Thyroid gland (tissue), 4 donors: ENCODE results near the gene GABRD. TPM values are rescaled to one million over a fixed set of nuclear protein-coding genes. Genes with fewer than 3 reads are reported as not detected.

Experiments used
- DNase-seq, 2 donors: peaks; one replicate each; pipeline ENCODE4 v3.0.0-alpha.2; 2019
- H3K27ac ChIP-seq, 3 donors: fragments of 200-600 bp; sonication (generic); 1 replicate in 2 of 3; 2 replicates in 1 of 3; pipeline ENCODE4 v1.5.1; 2016 to 2019; ENCODE audit warnings: mild to moderate bottlenecking in 1 of 3, moderate library complexity in 1 of 3
- H3K27me3 ChIP-seq: fragments of 200-600 bp; sonication (generic); one replicate; pipeline ENCODE4 v1.5.1; 2019
- H3K36me3 ChIP-seq, 2 donors: fragments of 200-600 bp; sonication (generic); one replicate each; pipeline ENCODE4 v1.5.1; 2016 to 2019
- H3K4me1 ChIP-seq, 2 donors: fragments of 200-600 bp; sonication (generic); one replicate each; pipeline ENCODE4 v1.5.1; 2017 to 2019
- H3K4me3 ChIP-seq, 3 donors: fragments of 200-600 bp; sonication (generic); replicated peaks in 1 of 3; 1 replicate in 2 of 3; 2 replicates in 1 of 3; pipeline ENCODE4 v1.5.1; 2016; ENCODE audit warnings: mild to moderate bottlenecking in 1 of 3
- H3K9me3 ChIP-seq: fragments of 200-600 bp; sonication (generic); one replicate; pipeline ENCODE4 v1.5.1; 2017
- POLR2A ChIP-seq, 2 donors: fragments of 450-650 bp; IDR thresholded peaks; one replicate each; pipeline ENCODE4 v1.6.1; 2017; ENCODE audit warnings: antibody characterized with exemption in 2 of 2, mild to moderate bottlenecking in 2 of 2, moderate library complexity in 1 of 2
- WGBS, 2 donors: methylation state at CpG; one replicate each; pipeline ENCODE4 v1.1.5; 2017; 5-methylcytosine and 5-hydroxymethylcytosine counted together
- intact Hi-C: fragments of 100-400 bp; cut with DNase I; formaldehyde crosslinking; loops from one replicate; pipeline ENCODE4 v1.15.1; 2023
- total RNA-seq, 4 donors: library from RNA; depleted of rRNA; stranded (reverse); fragments of >200 nt; gene quantifications; one replicate each; pipeline ENCODE4 v1.2.3, GENCODE V29; 2016
- TF ChIP-seq, protein P1 (sequence below), 6 experiments: fragments of 200-600 bp in 3 of 6; fragments of 450-650 bp in 3 of 6; sonication (generic) in 3 of 6; IDR thresholded peaks; one replicate each; pipeline ENCODE4 v1.5.1; 2016 to 2019; ENCODE audit warnings: antibody characterized with exemption in 6 of 6, mild to moderate bottlenecking in 2 of 6, inconsistent platforms in 1 of 6, moderate library complexity in 1 of 6

GABRD gene
- total RNA-seq, 4 donors from 2014 or later, result 0.49 to 0.78 TPM; not detected in 2

DNA sequence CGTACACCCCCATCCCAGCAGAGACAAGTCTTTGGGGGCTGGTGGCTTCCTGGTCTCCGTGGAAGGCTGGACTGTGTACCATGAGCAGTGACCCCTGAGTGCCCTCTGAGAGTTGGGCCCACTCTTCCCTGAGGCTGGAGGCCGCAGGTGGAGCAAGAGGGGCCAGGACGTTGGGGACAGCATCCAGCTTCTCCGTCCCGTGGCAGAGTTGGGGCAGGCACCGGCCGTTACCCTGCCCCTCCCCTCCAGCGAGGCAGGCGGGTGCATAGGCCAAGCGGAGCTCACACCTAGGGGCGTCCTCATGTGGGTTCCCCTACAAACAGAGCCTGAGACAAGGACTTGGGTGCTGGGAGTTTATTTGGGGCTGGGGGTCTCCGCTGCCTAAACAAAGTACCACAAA lies 14.0 kb downstream of the GABRD start:
- Histone ChIP-seq H3K4me3 (no peak overlapping the region), H3K36me3 (no peaks in the 10 kb centered on the region), H3K4me1 (no peaks in the 10 kb centered on the region), H3K27ac (no peak overlapping the region), H3K9me3 (no peaks in the 10 kb centered on the region), H3K27me3 (no peaks in the 10 kb centered on the region)
- intact Hi-C loops, result no loop called here
- WGBS, 2 donors, result 65 to 70% methylated on average over 8 to 11 of the region's 13 CpGs
- TF ChIP-seq POLR2A (IDR thresholded peaks at IDR 0.05), result no peak
- TF ChIP-seq, protein P1, sequence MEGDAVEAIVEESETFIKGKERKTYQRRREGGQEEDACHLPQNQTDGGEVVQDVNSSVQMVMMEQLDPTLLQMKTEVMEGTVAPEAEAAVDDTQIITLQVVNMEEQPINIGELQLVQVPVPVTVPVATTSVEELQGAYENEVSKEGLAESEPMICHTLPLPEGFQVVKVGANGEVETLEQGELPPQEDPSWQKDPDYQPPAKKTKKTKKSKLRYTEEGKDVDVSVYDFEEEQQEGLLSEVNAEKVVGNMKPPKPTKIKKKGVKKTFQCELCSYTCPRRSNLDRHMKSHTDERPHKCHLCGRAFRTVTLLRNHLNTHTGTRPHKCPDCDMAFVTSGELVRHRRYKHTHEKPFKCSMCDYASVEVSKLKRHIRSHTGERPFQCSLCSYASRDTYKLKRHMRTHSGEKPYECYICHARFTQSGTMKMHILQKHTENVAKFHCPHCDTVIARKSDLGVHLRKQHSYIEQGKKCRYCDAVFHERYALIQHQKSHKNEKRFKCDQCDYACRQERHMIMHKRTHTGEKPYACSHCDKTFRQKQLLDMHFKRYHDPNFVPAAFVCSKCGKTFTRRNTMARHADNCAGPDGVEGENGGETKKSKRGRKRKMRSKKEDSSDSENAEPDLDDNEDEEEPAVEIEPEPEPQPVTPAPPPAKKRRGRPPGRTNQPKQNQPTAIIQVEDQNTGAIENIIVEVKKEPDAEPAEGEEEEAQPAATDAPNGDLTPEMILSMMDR (IDR thresholded peaks at IDR 0.05), result no peak
- DNase-seq, result no peak

DNA sequence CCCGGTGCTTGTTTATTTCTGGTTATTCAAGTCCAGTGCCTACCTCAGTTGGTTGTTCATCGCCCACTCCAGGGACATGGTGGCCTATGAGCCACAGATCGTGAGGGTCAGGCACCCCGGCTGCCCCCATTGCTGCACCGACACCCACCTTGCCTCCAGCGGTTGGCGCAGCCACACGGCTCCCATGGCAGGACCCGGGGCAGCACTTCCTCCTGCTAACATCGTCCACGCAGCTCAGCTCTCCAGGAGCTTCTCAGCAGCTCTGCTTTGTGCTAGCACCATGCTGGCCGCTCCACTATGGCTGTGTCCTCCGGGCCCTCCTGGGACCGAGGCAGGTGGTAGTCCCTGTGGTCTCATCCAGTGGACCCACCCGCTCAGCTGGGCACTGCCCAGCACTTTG lies 17.1 kb downstream of the GABRD start:
- no peak for DNase-seq
- Histone ChIP-seq H3K4me1 (no peaks in the 10 kb centered on the region), H3K36me3 (no peaks in the 10 kb centered on the region), H3K9me3 (no peaks in the 10 kb centered on the region), H3K4me3 (no peak overlapping the region), H3K27ac (no peak overlapping the region), H3K27me3 (no peaks in the 10 kb centered on the region)
- intact Hi-C loops, result no loop called here
- 88 to 91% methylated on average over 14 to 15 of the region's 15 CpGs for WGBS, 2 donors
- TF ChIP-seq, protein P1 (IDR thresholded peaks at IDR 0.05), result no peak
- no peak for TF ChIP-seq POLR2A (IDR thresholded peaks at IDR 0.05)

DNA sequence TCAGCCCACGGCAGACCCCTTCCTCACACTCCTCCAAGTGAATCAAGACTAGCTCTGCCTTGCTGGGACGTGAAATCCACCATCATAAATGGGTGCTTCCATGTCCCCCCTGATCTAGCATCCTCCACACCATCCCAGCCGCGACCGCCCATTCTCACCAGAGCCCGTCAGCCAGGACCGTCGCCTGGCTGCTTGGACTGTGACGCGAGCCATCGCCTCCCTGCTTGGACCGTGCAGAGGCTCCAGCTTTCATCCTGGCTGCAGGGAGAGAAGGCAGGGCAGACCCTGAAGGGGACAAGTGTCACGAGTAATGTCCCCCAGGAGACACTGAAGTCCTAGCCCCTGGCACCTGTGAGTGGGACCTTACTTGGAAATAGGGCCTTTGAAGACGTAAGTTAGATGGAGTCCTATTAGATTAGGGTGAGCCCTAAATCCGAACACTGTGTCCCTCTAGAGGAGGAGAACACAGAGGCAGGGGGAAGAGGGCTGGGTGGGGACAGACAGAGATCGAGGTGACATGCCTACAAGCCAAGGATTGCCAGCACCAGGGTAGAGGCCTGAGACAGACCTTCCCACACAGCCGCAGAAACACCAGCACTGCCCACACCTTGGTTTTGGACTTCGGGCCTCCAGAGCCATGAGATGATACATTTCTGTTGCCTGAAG lies 18.3 kb downstream of the GABRD start:
- no peak for TF ChIP-seq POLR2A (IDR thresholded peaks at IDR 0.05)
- TF ChIP-seq, protein P1 (IDR thresholded peaks at IDR 0.05), result no peak
- intact Hi-C loops, result no loop called here
- no peak for DNase-seq
- Histone ChIP-seq H3K4me3 (no peak overlapping the region), H3K27ac (no peak overlapping the region), H3K9me3 (no peaks in the 10 kb centered on the region), H3K36me3 (no peaks in the 10 kb centered on the region), H3K4me1 (no peaks in the 10 kb centered on the region), H3K27me3 (no peaks in the 10 kb centered on the region)
- WGBS, 2 donors, result 80 to 86% methylated on average over 18 of the region's 18 CpGs

DNA sequence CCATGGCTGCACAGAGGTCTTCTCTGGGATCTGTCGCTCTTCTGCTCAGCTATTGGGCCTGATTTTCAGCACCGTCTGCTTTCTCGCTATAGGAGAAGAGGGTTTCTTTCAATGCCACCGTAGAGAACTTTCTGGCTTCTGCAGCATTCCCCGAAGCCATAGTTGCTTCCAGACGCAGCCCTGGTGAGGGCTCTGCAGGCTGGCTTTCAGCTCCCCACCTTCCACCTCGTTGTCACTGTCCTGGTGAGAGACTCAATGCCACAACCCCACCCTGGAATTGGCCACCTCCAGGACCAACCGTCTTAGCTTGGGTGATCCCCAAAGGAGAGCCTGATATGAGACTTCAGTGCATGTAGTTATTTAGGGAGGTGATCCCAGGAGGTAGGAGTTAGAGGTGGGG lies 19.1 kb downstream of the GABRD start:
- H3K4me3 ChIP-seq, result no peak overlapping the region
- intact Hi-C loops, result no loop called here
- TF ChIP-seq, protein P1 (IDR thresholded peaks at IDR 0.05), result no peak
- no peak for TF ChIP-seq POLR2A (IDR thresholded peaks at IDR 0.05)
- 88 to 94% methylated on average over 7 to 8 of the region's 8 CpGs for WGBS, 2 donors
- H3K4me1 ChIP-seq, result no peaks in the 10 kb centered on the region
- H3K27ac ChIP-seq, result no peak overlapping the region
- H3K36me3 ChIP-seq, result no peaks in the 10 kb centered on the region
- no peaks in the 10 kb centered on the region for H3K27me3 ChIP-seq
- no peak for DNase-seq
- no peaks in the 10 kb centered on the region for H3K9me3 ChIP-seq

DNA sequence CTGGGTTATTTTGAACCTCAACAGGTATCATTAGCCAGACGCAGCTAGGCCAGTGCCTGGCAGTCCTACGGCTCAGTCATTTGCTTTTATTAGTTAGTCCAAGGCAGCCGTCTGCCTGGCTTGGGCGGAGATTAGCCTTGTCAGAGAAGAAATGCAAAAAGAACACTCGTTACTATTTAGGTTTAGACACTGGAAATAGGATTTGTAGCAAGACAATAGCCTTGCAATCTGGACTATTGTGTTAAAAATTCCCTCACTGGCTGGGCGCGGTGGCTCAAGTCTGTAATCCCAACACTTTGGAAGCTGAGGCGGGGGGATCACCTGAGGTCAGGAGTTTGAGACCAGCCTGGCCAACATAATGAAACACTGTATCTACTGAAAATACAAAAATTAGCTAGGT lies 20.1 kb downstream of the GABRD start:
- Histone ChIP-seq H3K27ac (no peak overlapping the region), H3K36me3 (no peaks in the 10 kb centered on the region), H3K4me3 (no peak overlapping the region), H3K4me1 (no peaks in the 10 kb centered on the region), H3K9me3 (no peaks in the 10 kb centered on the region), H3K27me3 (no peaks in the 10 kb centered on the region)
- intact Hi-C loops, result no loop called here
- WGBS, 2 donors, result 91% methylated on average over 8 of the region's 8 CpGs
- no peak for TF ChIP-seq POLR2A (IDR thresholded peaks at IDR 0.05)
- TF ChIP-seq, protein P1 (IDR thresholded peaks at IDR 0.05), result no peak
- DNase-seq, result no peak
